HUES48 (cell line): ENCODE data around the gene SELENOO.

Experiments
- H3K27ac ChIP-seq: one replicate; pipeline ENCODE4 v1.7.0; 2013; ENCODE audit warnings: low read depth, low read length, inconsistent platforms
- H3K27me3 ChIP-seq: 2 replicates; pipeline ENCODE4 v1.6.1; 2013; ENCODE audit warnings: mild to moderate bottlenecking, low read length; ENCODE audit not compliant: control insufficient read depth, insufficient read depth
- H3K36me3 ChIP-seq: 2 replicates; pipeline ENCODE4 v1.6.1; 2013; ENCODE audit warnings: low read length; ENCODE audit not compliant: control insufficient read depth, insufficient read depth
- H3K4me1 ChIP-seq: 2 replicates; pipeline ENCODE4 v1.6.1; 2013; ENCODE audit warnings: mild to moderate bottlenecking, low read length; ENCODE audit not compliant: control insufficient read depth, insufficient read depth
- H3K4me3 ChIP-seq: 2 replicates; pipeline ENCODE4 v1.5.1; 2013; ENCODE audit warnings: mild to moderate bottlenecking, low read depth, low read length
- H3K9ac ChIP-seq: 2 replicates; pipeline ENCODE4 v1.6.1; 2013; ENCODE audit warnings: mild to moderate bottlenecking, low read depth, low read length, moderate library complexity
- H3K9me3 ChIP-seq: 2 replicates; pipeline ENCODE4 v1.6.1; 2013; ENCODE audit warnings: low read length; ENCODE audit not compliant: control insufficient read depth, insufficient read depth

The SELENOO gene

DNA sequence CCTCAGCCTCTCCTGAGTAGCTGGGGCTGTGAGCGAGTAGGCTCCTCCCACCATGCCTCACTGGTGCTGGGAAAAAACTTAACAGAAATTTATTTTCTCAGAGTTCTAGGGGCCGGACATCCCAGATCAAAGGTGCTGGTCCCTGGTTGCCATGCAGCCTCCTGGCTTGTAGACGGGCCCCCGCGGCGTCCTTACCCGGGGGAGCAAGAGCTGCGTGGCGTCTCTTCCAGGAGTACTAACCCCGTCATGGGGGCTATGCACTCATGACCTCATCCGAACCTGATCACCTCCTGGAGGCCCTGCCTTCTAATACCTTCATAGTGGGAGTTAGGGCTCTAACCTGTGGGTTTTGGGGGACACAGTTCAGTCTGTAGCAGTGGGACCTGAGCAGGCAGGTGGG lies 12.5 kb upstream of the SELENOO start:
- Histone ChIP-seq H3K27ac (no peak overlapping the region), H3K27me3 (peaks cover 6% of the 10 kb centered on the region; the same call in 1 of the 2 replicates), H3K9ac (no peak overlapping the region), H3K9me3 (no peaks in the 10 kb centered on the region), H3K36me3 (peaks cover 10% of the 10 kb centered on the region; the same call in 1 of the 2 replicates), H3K4me3 (no peak overlapping the region), H3K4me1 (peaks cover 17% of the 10 kb centered on the region; the same call in 1 of the 2 replicates)

DNA sequence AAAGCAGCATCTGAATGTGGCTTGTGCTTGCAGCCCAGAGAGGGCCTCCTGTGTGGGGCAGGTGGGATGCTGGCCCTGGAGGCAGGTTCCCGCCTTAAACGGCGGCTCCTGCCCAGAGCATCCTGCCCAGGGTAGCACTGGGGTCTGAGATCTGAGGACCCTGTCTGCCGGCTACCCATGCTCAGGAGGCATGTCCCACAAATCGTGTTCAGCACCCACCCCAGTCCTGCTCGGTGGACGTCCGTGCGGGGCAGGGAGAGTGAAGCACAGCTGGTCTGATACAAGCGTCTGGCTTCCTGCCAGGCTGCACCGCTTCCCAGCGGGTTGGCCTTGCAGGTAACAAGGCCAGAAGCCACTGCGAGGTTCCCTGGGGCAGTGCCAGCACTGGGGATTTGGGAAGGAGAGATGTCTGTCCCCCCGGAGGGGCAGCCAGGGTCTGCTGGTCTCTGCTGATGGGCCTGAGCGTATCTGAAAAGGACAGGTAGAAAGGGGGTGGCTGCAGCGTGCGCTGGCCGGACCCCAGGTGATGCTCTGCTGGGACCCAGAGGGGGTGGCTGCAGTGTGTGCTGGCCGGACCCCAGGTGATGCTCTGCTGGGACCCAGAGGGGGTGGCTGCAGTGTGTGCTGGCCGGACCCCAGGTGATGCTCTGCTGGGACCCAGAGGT lies 11.5 kb upstream of the SELENOO start:
- no peak overlapping the region for H3K27ac ChIP-seq
- peaks cover 11% of the 10 kb centered on the region; the same call in 1 of the 2 replicates for H3K4me1 ChIP-seq
- H3K9ac ChIP-seq = no peak overlapping the region
- H3K36me3 ChIP-seq = peaks cover 20% of the 10 kb centered on the region
- H3K27me3 ChIP-seq = peaks cover 6% of the 10 kb centered on the region; the same call in 1 of the 2 replicates
- no peak overlapping the region for H3K4me3 ChIP-seq
- no peaks in the 10 kb centered on the region for H3K9me3 ChIP-seq

DNA sequence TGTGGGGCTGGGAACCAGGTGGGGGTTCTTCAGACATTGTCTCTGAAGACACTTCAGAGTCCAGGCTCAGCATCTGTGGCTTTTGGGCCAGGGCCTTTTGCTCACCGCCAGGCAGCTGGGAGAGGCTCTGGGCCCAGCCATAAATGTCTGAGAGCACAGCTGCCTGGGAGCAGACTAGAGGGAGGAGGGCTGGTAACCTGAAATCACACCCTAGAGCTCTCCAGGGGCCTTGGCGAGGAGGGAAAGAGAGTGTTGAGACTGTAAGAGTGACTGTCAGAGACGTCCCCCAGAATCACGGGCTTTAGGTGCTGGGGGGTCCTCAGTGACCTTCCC lies 11.0 kb upstream of the SELENOO start:
- no peak overlapping the region for H3K4me3 ChIP-seq
- H3K27ac ChIP-seq = no peak overlapping the region
- H3K4me1 ChIP-seq = peaks cover 7% of the 10 kb centered on the region; the same call in 1 of the 2 replicates
- peaks cover 6% of the 10 kb centered on the region; the same call in 1 of the 2 replicates for H3K27me3 ChIP-seq
- no peaks in the 10 kb centered on the region for H3K9me3 ChIP-seq
- peaks cover 25% of the 10 kb centered on the region for H3K36me3 ChIP-seq
- no peak overlapping the region for H3K9ac ChIP-seq

DNA sequence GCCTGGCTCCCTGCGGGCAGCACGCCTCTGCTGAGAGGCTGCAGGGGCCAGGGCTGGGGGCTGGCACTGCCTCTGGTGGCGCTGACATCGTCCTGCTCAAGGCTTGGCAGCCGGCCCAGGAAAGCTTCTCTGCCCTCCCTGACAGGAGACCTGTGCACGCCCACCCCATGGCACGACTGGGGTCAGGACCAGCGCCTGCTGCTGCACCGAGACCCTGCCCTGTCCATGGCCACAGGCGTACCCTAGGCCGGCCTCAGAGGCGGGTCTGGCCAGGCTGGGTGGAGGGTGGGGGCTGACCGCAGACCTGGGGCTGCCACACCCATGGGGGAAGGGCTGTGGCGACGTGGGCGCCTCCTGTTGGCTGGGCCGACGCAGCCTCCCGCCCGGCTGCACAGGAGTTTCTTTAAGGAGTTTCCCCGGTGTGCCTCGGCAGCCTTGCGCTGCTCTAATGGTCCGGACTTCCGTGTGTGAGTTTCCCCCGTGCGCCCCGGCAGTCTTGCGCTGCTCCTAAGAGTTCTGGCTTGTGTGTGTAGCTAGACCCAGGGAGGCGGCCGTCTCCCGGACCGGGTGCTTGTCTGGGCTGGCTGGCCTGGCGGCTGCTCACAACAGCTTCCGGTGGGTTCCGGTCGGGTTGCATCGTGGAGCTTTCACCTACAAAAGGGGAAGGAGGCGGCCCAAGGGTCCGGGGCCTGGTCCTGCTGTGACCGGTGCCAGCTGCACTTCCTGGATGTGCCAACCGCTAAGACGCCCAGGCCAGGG lies 10.4 kb upstream of the SELENOO start:
- no peak overlapping the region for H3K27ac ChIP-seq
- peaks cover under 1% of the 10 kb centered on the region; the same call in 1 of the 2 replicates for H3K27me3 ChIP-seq
- no peaks in the 10 kb centered on the region for H3K9me3 ChIP-seq
- H3K4me3 ChIP-seq = peak overlapping the region; percentile 8; the same call in 1 of the 2 replicates
- H3K36me3 ChIP-seq = peaks cover 29% of the 10 kb centered on the region
- H3K9ac ChIP-seq = peak overlapping the region; percentile 19; the same call in 1 of the 2 replicates
- peaks cover 7% of the 10 kb centered on the region; the same call in 1 of the 2 replicates for H3K4me1 ChIP-seq

DNA sequence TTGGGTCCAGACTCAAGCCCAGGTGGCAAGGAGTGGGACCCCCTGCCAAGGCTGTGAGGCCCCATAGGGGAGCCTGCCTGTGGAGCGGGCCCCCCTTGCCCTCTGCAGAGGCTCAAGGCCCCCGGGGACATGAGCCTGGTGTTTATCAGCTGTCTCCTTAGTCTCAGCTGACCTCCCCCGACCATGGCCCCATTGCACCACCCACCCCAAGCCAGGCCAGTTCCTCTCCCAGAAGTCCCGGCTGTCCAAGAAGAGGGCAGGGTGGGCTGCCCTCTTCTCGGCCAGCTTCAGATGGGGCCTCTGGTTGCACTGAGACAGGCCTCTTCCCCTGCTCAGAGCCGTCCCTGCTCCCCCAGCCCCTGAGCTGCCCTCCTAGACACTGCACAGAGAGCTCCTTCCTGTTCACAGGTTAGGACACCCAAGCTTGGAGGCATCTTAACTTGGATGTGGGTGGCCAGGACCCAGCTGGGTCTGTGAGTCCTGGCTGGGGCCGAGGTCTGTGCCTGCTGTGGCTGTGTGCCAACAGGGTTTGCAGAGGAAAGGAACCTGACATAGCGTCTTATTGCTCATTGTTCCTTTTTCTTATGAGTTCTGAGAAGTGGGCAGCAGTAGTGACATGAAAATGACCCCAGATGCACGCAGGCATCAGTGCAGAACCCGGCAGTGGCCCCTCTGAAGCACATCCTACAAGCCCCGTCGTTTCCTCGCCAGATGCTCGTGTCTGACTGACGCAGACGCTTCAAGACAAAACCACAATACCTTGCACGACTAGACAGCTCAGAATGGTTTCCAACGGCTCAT lies 9.7 kb upstream of the SELENOO start:
- Histone ChIP-seq H3K4me3 (peak overlapping the region; percentile 8; the same call in 1 of the 2 replicates), H3K4me1 (peaks cover 7% of the 10 kb centered on the region; the same call in 1 of the 2 replicates), H3K27me3 (no peaks in the 10 kb centered on the region), H3K9me3 (no peaks in the 10 kb centered on the region), H3K9ac (0 out of 2 replicates have a peak overlapping the region, but pooled peaks have one; percentile 19), H3K27ac (no peak overlapping the region), H3K36me3 (peaks cover 34% of the 10 kb centered on the region)

DNA sequence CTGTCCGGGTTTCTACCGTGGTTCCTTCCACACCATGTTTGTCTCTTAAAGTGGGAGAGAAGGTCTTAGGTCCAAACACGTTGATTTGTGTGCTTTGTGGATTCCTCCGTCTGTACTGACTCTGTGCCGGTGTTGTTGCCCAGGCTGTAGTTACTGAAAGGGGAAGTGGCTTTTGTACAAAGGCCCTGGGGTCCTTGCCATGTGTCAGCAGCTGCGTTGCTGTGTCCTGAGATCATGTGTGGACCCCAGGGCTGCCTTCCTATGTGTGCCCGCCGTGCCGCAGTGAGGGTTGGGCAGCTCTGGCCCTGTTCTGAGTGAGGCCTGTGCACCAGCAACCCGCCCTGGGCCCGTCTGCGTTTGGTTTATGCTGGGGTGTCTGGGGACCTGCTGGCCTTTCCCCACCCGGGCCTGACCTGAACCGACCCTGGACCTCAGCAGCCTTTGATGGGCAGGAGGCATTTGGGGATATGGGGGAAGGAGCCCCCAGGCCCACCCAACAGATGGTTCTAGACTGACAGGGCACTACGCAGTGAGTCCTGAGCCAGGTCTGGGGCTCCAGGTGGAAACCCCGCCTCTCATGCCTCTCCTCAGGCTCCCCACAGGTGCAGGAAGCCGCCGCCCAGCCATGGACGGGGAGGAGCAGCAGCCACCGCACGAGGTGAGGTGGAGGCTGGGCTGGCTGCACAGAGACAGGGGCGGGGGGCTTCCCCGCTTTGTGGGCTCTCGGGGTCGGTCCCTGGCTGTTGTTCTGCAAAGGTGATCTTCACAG lies 8.2 kb upstream of the SELENOO start:
- H3K4me3 ChIP-seq = no peak overlapping the region
- peaks cover 46% of the 10 kb centered on the region for H3K36me3 ChIP-seq
- H3K27ac ChIP-seq = no peak overlapping the region
- peaks cover 5% of the 10 kb centered on the region; the same call in 1 of the 2 replicates for H3K4me1 ChIP-seq
- no peaks in the 10 kb centered on the region for H3K9me3 ChIP-seq
- H3K9ac ChIP-seq = no peak overlapping the region
- H3K27me3 ChIP-seq = no peaks in the 10 kb centered on the region

DNA sequence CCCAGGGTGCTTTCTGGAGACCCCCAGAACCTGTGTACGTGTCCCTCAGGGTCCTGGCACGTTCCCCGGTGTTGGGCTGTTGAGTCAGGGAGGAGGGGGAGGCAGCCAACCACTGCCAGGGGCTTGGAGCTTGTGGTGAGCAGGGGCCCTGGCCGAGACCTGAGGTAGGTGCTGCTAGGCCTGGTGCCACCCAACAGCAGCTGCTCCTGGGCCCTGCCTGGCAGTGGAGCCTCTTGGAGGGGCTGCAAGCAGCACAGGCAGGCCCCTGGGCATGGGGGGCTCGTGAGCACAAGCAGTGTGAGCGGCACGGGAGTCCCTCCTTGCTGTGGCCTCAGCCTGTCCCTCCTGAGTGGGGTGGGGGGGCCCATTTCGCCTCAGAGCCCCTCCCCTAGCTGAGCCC lies 7.2 kb upstream of the SELENOO start:
- Histone ChIP-seq H3K36me3 (peaks cover 50% of the 10 kb centered on the region), H3K4me3 (no peak overlapping the region), H3K27me3 (no peaks in the 10 kb centered on the region), H3K4me1 (peaks cover 5% of the 10 kb centered on the region; the same call in 1 of the 2 replicates), H3K27ac (no peak overlapping the region), H3K9ac (no peak overlapping the region), H3K9me3 (no peaks in the 10 kb centered on the region)

DNA sequence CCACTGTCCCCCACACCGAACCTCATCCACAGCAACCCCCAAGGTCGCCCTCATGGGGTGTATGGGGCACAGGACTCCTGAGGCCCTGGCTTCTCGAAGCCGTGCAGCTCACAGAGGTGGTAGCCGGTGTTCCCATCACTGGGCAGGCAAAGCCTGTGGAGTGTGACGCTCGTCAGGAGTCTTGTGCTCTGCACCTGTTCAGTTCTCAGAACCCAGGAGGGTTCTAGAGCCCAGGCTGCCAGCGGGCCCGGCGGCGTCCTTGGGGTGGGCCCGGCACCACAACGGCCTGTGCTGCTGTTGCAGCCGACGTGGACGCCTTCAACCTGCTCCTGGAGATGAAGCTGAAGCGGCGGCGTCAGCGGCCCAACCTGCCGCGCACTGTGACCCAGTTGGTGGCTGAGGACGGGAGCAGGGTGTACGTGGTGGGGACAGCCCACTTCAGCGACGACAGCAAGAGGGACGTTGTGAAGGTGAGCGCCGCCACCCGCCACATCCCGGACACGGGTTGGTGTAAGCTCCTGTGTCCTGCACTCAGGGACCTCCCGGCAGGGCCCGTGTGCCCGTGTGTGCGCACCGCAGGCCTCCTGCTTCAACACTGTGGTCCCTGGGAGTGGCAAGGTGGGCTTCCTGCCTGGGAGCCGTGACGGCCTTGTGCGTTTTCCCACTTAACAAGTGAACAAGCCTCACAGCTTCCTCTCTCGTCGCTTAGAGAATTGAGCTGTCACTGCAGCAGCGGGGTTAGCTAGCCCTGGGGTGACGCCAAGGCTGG lies 6.6 kb upstream of the SELENOO start:
- H3K36me3 ChIP-seq = peaks cover 50% of the 10 kb centered on the region
- H3K9me3 ChIP-seq = no peaks in the 10 kb centered on the region
- no peak overlapping the region for H3K9ac ChIP-seq
- H3K4me1 ChIP-seq = peaks cover 5% of the 10 kb centered on the region; the same call in 1 of the 2 replicates
- no peaks in the 10 kb centered on the region for H3K27me3 ChIP-seq
- H3K4me3 ChIP-seq = no peak overlapping the region
- no peak overlapping the region for H3K27ac ChIP-seq

DNA sequence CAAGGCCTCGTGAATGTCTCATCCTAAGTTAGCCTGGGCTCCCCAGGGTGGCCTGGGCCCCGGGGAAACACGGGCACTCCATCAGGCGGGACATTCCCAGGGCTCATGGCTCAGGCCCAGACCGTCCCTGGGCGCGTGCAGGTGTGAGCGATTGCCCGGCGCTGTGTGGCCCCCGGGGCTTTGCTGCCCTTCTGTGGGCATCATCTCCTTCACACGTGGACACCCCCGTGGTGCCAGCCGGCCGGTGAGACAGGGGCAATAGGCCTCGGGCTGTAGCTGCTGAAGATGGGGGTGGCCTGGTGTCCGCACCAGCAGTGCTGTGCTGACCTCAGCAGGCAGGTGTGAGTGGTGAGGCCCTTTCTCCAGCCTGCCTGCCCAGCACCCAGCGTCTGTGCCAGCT lies 4.6 kb upstream of the SELENOO start:
- Histone ChIP-seq H3K4me1 (0 out of 2 replicates have a peak, but pooled peaks cover 6% of the 10 kb centered on the region), H3K4me3 (no peak overlapping the region), H3K27me3 (no peaks in the 10 kb centered on the region), H3K36me3 (peaks cover 48% of the 10 kb centered on the region), H3K27ac (no peak overlapping the region), H3K9ac (no peak overlapping the region), H3K9me3 (no peaks in the 10 kb centered on the region)
